Measurements from ENCODE around the gene GNAI2.

The GNAI2 gene

DNA sequence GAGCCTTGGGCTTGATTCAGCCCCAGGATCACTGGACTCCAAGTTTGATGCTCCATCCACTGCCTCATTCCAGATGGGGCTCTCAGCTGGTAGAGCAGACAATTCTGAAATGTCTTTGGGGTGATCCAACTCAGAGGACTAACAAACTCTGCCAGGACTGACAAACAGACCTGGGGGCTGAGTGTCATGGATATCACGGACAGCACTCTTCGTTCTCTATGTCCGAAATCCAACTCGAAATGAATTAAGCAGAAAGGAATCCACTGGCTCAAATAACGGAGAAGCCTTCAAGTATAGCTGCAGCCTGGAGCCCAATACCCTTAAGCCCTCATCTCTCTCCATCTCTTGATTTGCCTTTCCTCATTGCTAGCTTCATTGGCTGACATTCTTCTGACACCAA, 16.7 kb upstream of the GNAI2 start:
- DNase-seq (ENCODE audit: insufficient read length, low spot score), result no peak
- FAIRE-seq, result no peak
- TF ChIP-seq, protein P1, sequence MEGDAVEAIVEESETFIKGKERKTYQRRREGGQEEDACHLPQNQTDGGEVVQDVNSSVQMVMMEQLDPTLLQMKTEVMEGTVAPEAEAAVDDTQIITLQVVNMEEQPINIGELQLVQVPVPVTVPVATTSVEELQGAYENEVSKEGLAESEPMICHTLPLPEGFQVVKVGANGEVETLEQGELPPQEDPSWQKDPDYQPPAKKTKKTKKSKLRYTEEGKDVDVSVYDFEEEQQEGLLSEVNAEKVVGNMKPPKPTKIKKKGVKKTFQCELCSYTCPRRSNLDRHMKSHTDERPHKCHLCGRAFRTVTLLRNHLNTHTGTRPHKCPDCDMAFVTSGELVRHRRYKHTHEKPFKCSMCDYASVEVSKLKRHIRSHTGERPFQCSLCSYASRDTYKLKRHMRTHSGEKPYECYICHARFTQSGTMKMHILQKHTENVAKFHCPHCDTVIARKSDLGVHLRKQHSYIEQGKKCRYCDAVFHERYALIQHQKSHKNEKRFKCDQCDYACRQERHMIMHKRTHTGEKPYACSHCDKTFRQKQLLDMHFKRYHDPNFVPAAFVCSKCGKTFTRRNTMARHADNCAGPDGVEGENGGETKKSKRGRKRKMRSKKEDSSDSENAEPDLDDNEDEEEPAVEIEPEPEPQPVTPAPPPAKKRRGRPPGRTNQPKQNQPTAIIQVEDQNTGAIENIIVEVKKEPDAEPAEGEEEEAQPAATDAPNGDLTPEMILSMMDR (IDR thresholded peaks at IDR 0.05; ENCODE audit: insufficient read depth, missing control alignments), result no peak

DNA sequence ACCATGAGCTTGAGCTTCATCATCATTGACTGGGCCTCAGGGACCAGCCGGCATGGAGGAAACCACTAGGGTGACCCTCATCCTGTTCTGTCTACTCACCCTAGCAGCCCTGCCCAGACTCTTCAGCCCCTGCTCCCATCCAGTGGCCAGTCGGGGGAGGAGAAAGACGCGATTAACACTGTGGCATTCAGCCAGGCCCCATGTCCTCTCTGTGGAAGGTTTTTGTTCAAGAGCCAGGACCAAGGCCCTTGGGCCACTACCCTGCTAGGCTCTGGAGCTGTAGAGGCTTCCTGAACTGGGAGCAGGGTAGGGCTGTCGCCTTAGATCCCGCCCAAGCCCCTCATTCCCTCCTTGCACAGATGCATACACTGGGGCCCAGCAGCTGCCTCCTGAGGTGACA, 15.9 kb upstream of the GNAI2 start:
- TF ChIP-seq, protein P1 (IDR thresholded peaks at IDR 0.05; ENCODE audit: insufficient read depth, missing control alignments), result no peak
- DNase-seq (ENCODE audit: insufficient read length, low spot score) (no peak), FAIRE-seq (no peak)

DNA sequence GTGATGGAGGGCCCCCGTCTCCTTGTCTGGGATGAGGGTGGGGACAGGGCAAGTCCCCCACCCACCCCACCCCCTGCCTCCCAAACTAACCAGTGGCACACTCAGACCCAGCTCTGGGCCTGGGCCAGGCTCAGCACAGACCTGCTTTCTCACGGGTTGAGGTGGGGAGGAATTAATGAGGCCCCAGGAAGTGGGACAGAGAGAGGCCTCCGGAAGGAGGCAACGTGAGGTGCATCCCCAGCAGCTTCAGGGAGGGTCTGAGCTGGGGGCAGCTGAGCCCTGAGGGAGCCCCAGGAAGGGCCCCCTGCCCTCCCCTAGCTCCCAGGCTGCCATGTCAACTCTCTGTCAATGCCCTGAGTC, 15.0 kb upstream of the GNAI2 start:
- no peak for FAIRE-seq
- no peak for DNase-seq (ENCODE audit: insufficient read length, low spot score)
- TF ChIP-seq, protein P1 (IDR thresholded peaks at IDR 0.05; ENCODE audit: insufficient read depth, missing control alignments), result no peak

DNA sequence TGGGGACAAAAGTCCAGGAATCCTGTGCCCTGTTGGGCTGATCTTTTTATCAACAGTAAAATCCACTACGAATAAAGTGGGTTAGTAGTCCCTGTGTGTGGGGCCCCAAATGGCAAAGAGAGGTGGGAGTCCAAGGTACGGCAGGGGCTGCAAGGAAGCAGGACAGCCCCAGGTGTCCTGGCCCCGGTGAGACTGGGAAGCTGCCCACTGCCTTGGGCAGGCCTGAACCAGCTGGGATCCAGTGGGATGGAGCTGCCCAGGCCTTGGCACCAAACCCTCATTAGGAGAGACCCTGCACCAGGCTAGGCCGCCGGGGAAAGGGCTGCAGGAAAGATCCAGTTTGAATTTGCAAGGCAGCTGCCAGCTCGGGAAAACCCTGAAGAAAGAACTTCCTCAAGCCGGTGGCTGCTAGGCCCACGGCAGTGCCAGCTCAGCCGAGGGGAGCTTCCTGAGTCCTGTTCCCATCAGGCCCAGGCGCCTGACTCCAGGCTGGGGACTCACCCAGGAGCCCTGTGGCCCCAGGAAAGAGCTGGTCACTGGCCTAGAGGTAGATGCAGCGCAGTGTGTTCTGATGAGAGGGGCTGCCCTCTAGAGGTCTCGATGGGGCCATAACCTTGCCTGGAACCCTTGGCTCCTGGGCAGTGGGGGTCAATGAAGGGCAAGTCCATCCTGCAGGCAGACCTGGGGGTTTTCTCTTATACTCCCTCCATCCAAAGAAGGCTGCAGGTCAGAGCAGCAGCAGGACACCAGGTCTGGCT, 14.4 kb upstream of the GNAI2 start:
- TF ChIP-seq, protein P1 (IDR thresholded peaks at IDR 0.05; ENCODE audit: insufficient read depth, missing control alignments), result no peak
- DNase-seq (ENCODE audit: insufficient read length, low spot score) (no peak), FAIRE-seq (no peak)

DNA sequence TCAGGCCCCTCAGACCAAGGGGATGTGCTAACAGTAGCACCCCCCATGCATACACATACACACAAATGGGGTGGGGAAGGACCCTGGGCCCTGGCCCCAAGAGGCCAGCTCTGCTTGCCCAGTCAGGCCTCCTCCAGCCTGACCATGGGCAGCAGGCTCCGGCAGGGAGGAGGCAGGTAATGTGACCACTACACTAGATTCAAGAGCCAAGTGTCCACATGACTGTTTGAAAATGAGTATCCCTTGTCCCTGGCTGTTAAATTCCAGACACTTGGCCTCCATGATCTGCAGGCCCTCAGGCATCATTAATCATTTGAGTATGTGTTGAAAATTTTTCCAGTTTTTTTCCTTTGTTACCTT, 13.9 kb upstream of the GNAI2 start:
- FAIRE-seq, result no peak
- TF ChIP-seq, protein P1 (IDR thresholded peaks at IDR 0.05; ENCODE audit: insufficient read depth, missing control alignments), result no peak
- DNase-seq (ENCODE audit: insufficient read length, low spot score), result no peak

DNA sequence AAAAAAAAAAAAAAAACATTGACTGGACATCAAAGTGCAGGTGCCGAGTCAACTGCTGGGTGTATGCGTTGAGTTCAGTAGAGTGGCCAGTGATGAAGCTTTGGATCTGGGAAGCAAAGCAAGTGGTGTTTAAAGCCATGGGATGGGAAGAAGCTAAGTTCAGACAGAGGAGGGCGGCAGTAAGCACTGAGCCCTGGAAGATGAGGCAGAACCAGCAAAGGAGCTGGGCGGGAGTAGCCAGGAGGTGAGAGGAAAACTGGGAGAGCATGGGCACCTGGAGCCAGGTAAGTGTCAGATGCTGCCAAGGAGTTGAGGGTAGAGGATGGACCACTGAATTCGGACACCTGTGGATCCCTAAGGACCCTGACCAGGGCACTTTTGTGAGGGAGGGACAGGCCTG, 11.4 kb upstream of the GNAI2 start:
- no peak for FAIRE-seq

DNA sequence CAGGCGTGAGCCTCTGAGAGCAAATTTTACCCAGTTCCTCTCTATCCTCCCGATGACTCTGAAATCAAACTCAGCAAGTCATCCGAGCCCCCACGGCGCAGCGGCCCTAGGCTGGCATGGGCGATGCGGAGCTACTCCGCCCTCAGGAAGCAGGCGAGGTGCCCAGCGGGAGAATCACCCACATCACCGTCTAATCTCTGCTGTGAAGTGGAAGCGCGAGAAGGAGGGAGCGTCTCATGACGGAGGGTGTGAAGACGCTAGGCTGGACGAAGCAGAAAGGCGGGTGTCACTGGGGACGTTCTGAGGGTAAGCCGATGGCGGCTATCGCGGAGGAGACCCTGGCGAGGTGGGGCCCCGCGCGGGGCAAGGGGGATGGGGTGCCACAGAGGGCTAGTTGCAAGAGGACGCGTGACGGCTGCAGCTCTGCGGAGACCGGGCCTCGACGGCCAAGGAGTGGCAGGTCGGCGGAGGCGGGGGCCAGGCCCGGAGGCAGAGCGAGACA, 9.1 kb upstream of the GNAI2 start:
- TF ChIP-seq, protein P1 (IDR thresholded peaks at IDR 0.05; ENCODE audit: insufficient read depth, missing control alignments), result no peak
- no peak for FAIRE-seq
- no peak for DNase-seq (ENCODE audit: insufficient read length, low spot score)

More for the DNA sequence above, 11.4 kb upstream of the GNAI2 start:
- DNase-seq (ENCODE audit: insufficient read length, low spot score), result no peak
- TF ChIP-seq, protein P1 (IDR thresholded peaks at IDR 0.05; ENCODE audit: insufficient read depth, missing control alignments), result no peak

All from D721Med (cell line).